Natural killer cell (primary cell): ENCODE results near the gene OXSR1. TPM values are rescaled to one million over a fixed set of nuclear protein-coding genes. Genes with fewer than 3 reads are reported as not detected.

Source experiments
- ATAC-seq, 3 donors: fragments of 150-1000 bp in 2 of 3; fragments of 200-7000 bp in 1 of 3; cut with Tn5 transposase; 1 replicate in 1 of 3; 2 replicates in 2 of 3; pipeline ENCODE4 v1.10.0; 2021; ENCODE audit warnings: mild to moderate bottlenecking in 2 of 3, moderate library complexity in 2 of 3
- DNase-seq, 2 donors: peaks; one replicate each; pipeline versions ENCODE4 v3.0.0 to v3.0.0-alpha.2; 2013 to 2021; ENCODE audit warnings: mixed read lengths in 1 of 2
- H3K27ac ChIP-seq: one replicate; pipeline ENCODE4 v1.5.1; 2013; ENCODE audit warnings: mild to moderate bottlenecking, low read length
- H3K27me3 ChIP-seq: one replicate; pipeline ENCODE4 v1.6.1; 2013; ENCODE audit warnings: low read length; ENCODE audit not compliant: control insufficient read depth, insufficient read depth
- H3K36me3 ChIP-seq: one replicate; pipeline ENCODE4 v1.6.1; 2013; ENCODE audit warnings: low read length; ENCODE audit not compliant: control insufficient read depth, insufficient read depth
- H3K4me1 ChIP-seq: one replicate; pipeline ENCODE4 v1.6.1; 2013; ENCODE audit warnings: low read length; ENCODE audit not compliant: control insufficient read depth, insufficient read depth
- H3K4me3 ChIP-seq: one replicate; pipeline ENCODE4 v1.5.1; 2013; ENCODE audit warnings: low read length
- H3K9me3 ChIP-seq: one replicate; pipeline ENCODE4 v1.6.1; 2013; ENCODE audit warnings: low read length; ENCODE audit not compliant: control insufficient read depth, insufficient read depth
- H3K27ac Mint-ChIP-seq, 2 donors: one replicate each; pipeline ENCODE4 v1.8.0; 2022; ENCODE audit warnings: mild to moderate bottlenecking in 2 of 2, mixed read lengths in 2 of 2, moderate library complexity in 1 of 2
- H3K27me3 Mint-ChIP-seq, 2 donors: one replicate each; pipeline ENCODE4 v1.8.0; 2022; ENCODE audit warnings: low read depth in 2 of 2, mixed read lengths in 2 of 2
- H3K36me3 Mint-ChIP-seq: one replicate; pipeline ENCODE4 v1.8.0; 2022; ENCODE audit warnings: mixed read lengths
- H3K4me1 Mint-ChIP-seq, 2 donors: one replicate each; pipeline ENCODE4 v1.8.0; 2022; ENCODE audit warnings: mixed read lengths in 2 of 2
- H3K4me3 Mint-ChIP-seq: one replicate; pipeline ENCODE4 v1.8.0; 2022; ENCODE audit warnings: mild to moderate bottlenecking, moderate library complexity, mixed read lengths
- H3K9me3 Mint-ChIP-seq, 2 donors: one replicate each; pipeline ENCODE4 v1.8.0; 2022; ENCODE audit warnings: mixed read lengths in 2 of 2
- WGBS: methylation state at CpG from one replicate; pipeline ENCODE4 v1.1.7; 2013; ENCODE audit warnings: missing lambda C conversion rate; ENCODE audit not compliant: insufficient coverage; 5-methylcytosine and 5-hydroxymethylcytosine counted together
- intact Hi-C: fragments of 100-400 bp; cut with micrococcal nuclease; formaldehyde crosslinking; loops from one replicate; pipeline ENCODE4 v1.14.2; 2022
- total RNA-seq, 4 donors: library from RNA; stranded (reverse); fragments of 120-200 nt in 1 of 4; gene quantifications; one replicate each; pipeline versions ENCODE4 v1.2.3 to v1.2.4, GENCODE V29; 2013 to 2022
- TF ChIP-seq, protein P1 (sequence below): fragments of 200-600 bp; IDR thresholded peaks from one replicate; pipeline ENCODE4 v1.8.0; 2022; ENCODE audit warnings: antibody characterized with exemption

The OXSR1 gene
- total RNA-seq, 3 donors from 2014 or later (not counting 1 experiment from before 2014, with no cell fraction given), result 37.2 to 46.1 (median 44.0) TPM

DNA sequence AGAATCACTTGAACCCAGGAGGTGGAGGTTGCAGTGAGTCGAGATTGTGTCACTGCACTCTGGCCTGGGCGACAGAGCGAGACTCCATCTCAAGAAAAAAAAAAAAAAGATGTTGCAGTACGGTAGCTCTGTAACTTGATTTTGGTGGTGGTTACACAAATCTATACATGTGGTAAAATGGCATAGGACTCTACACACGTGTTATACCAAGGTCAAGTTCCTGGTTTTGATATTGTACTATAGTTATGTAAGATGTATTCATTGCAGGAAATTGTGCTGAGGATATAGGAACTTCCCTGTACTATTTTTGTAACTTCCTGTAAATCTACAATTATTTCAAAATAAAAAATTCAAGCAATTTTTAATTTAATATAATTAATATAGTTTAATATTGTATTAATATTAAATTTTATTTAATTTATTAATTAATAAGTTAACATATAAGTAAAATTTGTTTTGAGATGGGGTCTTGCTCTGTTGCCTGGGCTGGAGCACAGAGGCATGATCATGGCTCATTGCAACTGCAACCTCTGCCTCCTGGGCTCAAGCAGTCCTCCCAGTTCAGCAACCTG, 16.9 kb upstream of the OXSR1 start:
- 55% methylated on average over 5 of the region's 5 CpGs for WGBS
- Histone ChIP-seq H3K36me3 (no peaks in the 10 kb centered on the region), H3K4me3 (no peak overlapping the region), H3K27ac (no peak overlapping the region), H3K9me3 (peaks cover 4% of the 10 kb centered on the region), H3K27me3 (no peaks in the 10 kb centered on the region), H3K4me1 (peaks cover 22% of the 10 kb centered on the region)
- DNase-seq (no peak), ATAC-seq (no peak)
- H3K27me3 Mint-ChIP-seq, result no peaks in the 10 kb centered on the region
- H3K36me3 Mint-ChIP-seq, result peaks cover 11% of the 10 kb centered on the region
- intact Hi-C loops, result no loop called here
- H3K9me3 Mint-ChIP-seq, result peaks cover 2 to 9% of the 10 kb centered on the region in 2 donors
- TF ChIP-seq, protein P1, sequence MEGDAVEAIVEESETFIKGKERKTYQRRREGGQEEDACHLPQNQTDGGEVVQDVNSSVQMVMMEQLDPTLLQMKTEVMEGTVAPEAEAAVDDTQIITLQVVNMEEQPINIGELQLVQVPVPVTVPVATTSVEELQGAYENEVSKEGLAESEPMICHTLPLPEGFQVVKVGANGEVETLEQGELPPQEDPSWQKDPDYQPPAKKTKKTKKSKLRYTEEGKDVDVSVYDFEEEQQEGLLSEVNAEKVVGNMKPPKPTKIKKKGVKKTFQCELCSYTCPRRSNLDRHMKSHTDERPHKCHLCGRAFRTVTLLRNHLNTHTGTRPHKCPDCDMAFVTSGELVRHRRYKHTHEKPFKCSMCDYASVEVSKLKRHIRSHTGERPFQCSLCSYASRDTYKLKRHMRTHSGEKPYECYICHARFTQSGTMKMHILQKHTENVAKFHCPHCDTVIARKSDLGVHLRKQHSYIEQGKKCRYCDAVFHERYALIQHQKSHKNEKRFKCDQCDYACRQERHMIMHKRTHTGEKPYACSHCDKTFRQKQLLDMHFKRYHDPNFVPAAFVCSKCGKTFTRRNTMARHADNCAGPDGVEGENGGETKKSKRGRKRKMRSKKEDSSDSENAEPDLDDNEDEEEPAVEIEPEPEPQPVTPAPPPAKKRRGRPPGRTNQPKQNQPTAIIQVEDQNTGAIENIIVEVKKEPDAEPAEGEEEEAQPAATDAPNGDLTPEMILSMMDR, result no peak
- no peak overlapping the region for H3K4me3 Mint-ChIP-seq
- H3K4me1 Mint-ChIP-seq, result peaks cover 11 to 21% of the 10 kb centered on the region in 2 donors
- no peak overlapping the region for H3K27ac Mint-ChIP-seq

DNA sequence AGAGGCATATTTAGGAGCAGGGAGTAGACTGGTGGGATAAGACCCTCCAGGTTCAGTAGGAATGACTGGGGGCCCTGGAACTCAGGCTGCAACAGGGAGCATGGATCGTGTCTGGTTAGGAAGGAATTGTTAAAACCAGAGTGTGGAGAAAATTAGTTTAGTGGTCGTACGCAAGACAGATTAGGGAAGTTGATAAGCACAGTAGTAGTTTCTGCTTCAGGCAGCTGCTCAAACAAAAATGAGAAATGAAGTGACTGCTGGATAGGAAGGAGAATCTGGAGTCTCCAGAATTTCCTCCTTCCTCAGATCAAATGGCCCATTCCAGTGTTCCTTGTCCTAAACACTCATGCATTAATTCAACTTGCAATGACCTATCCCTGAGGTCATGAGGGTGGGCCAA, 15.6 kb upstream of the OXSR1 start:
- peak overlapping the region in 1 of 2 donors; percentile 3 for H3K27ac Mint-ChIP-seq
- no peaks in the 10 kb centered on the region for H3K36me3 ChIP-seq
- no peak overlapping the region for H3K4me3 ChIP-seq
- no peak for DNase-seq
- H3K36me3 Mint-ChIP-seq, result peaks cover 11% of the 10 kb centered on the region
- no peaks in the 10 kb centered on the region for H3K27me3 ChIP-seq
- intact Hi-C loops, result no loop called here
- no peaks in the 10 kb centered on the region for H3K27me3 Mint-ChIP-seq
- H3K9me3 ChIP-seq, result peaks cover 4% of the 10 kb centered on the region
- ATAC-seq, result no peak
- TF ChIP-seq, protein P1, result no peak
- peaks cover 11 to 21% of the 10 kb centered on the region in 2 donors for H3K4me1 Mint-ChIP-seq
- peak overlapping the region; percentile 56 for H3K27ac ChIP-seq
- peaks cover 2 to 9% of the 10 kb centered on the region in 2 donors for H3K9me3 Mint-ChIP-seq
- H3K4me1 ChIP-seq, result peaks cover 22% of the 10 kb centered on the region
- 36% methylated on average over 3 of the region's 3 CpGs for WGBS
- no peak overlapping the region for H3K4me3 Mint-ChIP-seq

DNA sequence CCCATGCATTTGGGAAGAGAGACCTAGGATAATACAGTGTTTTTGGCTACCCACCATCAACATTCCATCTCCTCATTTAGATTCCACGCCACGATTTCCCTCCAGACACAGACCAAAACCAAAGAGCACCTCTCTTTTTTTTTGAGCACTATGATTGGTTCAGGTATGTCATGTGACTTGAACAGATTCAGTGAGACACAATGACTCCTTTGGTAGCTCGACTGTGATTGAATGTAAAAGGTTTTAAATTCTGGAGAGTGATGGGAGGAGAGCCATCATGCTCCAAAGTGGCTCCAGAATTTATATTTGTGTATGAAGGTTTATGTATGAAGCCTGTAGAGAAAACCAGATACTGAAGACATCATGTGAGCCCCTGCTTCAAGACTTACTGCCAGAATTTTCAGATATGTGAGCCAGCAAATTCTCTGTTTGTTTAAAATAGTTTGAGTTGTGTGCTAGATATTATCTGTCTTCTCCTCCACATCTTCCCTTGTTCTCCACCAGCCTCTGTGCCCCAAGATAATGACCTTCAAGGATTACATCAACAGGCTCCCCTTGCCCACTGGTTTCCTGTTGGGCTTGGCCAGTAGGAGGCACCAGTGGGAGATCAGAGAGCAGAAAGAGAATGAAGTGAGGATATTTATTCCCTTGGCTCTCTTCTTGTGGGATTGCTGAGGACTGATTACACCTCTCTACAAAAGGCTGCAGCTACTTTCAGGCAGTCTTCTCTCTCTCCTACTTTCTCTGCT, 14.4 kb upstream of the OXSR1 start:
- Mint-ChIP-seq H3K4me1 (peaks cover 11 to 21% of the 10 kb centered on the region in 2 donors), H3K27me3 (no peaks in the 10 kb centered on the region), H3K27ac (peak overlapping the region; percentile 78 to 81), H3K9me3 (peaks cover 2 to 9% of the 10 kb centered on the region in 2 donors), H3K36me3 (peaks cover 11% of the 10 kb centered on the region), H3K4me3 (no peak overlapping the region)
- Histone ChIP-seq H3K27me3 (no peaks in the 10 kb centered on the region), H3K9me3 (peaks cover 3% of the 10 kb centered on the region), H3K4me3 (no peak overlapping the region), H3K4me1 (peaks cover 22% of the 10 kb centered on the region), H3K36me3 (no peaks in the 10 kb centered on the region), H3K27ac (peak overlapping the region; percentile 60)
- intact Hi-C loops, result no loop called here
- DNase-seq, result no peak
- WGBS, result 100% methylated on average over 1 of the region's 3 CpGs
- ATAC-seq, result no peak
- TF ChIP-seq, protein P1, result no peak
